ENCODE results near the gene KRT13.

GRCh38 chr17:41547921-41548843 is 42.8 kb upstream of the KRT13 start:
- TF ChIP-seq, protein P1, sequence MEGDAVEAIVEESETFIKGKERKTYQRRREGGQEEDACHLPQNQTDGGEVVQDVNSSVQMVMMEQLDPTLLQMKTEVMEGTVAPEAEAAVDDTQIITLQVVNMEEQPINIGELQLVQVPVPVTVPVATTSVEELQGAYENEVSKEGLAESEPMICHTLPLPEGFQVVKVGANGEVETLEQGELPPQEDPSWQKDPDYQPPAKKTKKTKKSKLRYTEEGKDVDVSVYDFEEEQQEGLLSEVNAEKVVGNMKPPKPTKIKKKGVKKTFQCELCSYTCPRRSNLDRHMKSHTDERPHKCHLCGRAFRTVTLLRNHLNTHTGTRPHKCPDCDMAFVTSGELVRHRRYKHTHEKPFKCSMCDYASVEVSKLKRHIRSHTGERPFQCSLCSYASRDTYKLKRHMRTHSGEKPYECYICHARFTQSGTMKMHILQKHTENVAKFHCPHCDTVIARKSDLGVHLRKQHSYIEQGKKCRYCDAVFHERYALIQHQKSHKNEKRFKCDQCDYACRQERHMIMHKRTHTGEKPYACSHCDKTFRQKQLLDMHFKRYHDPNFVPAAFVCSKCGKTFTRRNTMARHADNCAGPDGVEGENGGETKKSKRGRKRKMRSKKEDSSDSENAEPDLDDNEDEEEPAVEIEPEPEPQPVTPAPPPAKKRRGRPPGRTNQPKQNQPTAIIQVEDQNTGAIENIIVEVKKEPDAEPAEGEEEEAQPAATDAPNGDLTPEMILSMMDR (conservative IDR thresholded peaks at IDR 0.05 in 1 of 2, IDR thresholded peaks at IDR 0.05 in 1 of 2; ENCODE audit: low read depth in 1 of 2, low read length in 2 of 2): no peak
- no peak for TF ChIP-seq EZH2 (IDR thresholded peaks at IDR 0.05; ENCODE audit: low read length, missing control alignments)

Measured in fibroblast of lung (primary cell).